SK-N-SH treated with all-trans-retinoic acid at 6 μM for 48 hours (cell line): ENCODE results near the gene ARID1B.

Source experiments
- ATAC-seq: fragments of 200-7000 bp; cut with Tn5 transposase; 3 replicates; pipeline ENCODE4 v1.9.1; 2020; ENCODE audit warnings: mild to moderate bottlenecking, moderate library complexity
- ARNTL ChIP-seq: fragments of 450-650 bp; formaldehyde crosslinking; IDR thresholded peaks from 2 replicates; pipeline ENCODE4 v1.5.0; 2020; ENCODE audit warnings: low read depth, mild to moderate bottlenecking, moderate library complexity, borderline replicate concordance
- CSDC2 ChIP-seq: fragments of 250-450 bp; sonication (Bioruptor Pico); IDR thresholded peaks from 2 replicates; pipeline ENCODE4 v1.5.0; 2020; ENCODE audit warnings: mild to moderate bottlenecking, moderate library complexity
- ESRRG ChIP-seq: fragments of 250-450 bp; sonication (Bioruptor Pico); IDR thresholded peaks from 2 replicates; pipeline ENCODE4 v1.6.1; 2021; ENCODE audit warnings: mild to moderate bottlenecking
- GLIS3 ChIP-seq: fragments of 250-450 bp; sonication (Bioruptor Pico); IDR thresholded peaks from 2 replicates; pipeline ENCODE4 v1.5.0; 2020; ENCODE audit warnings: mild to moderate bottlenecking, moderate library complexity
- OSR1 ChIP-seq: fragments of 250-450 bp; sonication (Bioruptor Pico); IDR thresholded peaks from 2 replicates; pipeline ENCODE4 v1.8.0; 2022; ENCODE audit warnings: moderate library complexity, mild to moderate bottlenecking, inconsistent platforms
- POU6F1 ChIP-seq: fragments of 250-450 bp; sonication (Bioruptor Pico); IDR thresholded peaks from 2 replicates; pipeline ENCODE4 v1.8.0; 2021; ENCODE audit warnings: low read depth, mild to moderate bottlenecking, moderate library complexity, borderline replicate concordance
- PPARA ChIP-seq: fragments of 250-450 bp; sonication (Bioruptor Pico); IDR thresholded peaks from 2 replicates; pipeline ENCODE4 v1.5.0; 2020; ENCODE audit warnings: mild to moderate bottlenecking, borderline replicate concordance
- TSHZ2 ChIP-seq: fragments of 250-450 bp; sonication (Bioruptor Pico); IDR thresholded peaks from 2 replicates; pipeline ENCODE4 v1.5.0; 2020; ENCODE audit warnings: mild to moderate bottlenecking, moderate library complexity
- ZC3H10 ChIP-seq: fragments of 250-450 bp; sonication (Bioruptor Pico); IDR thresholded peaks from 2 replicates; pipeline ENCODE4 v1.5.1; 2021; ENCODE audit warnings: mild to moderate bottlenecking, moderate library complexity
- ZFP30 ChIP-seq: fragments of 450-650 bp; formaldehyde crosslinking; IDR thresholded peaks from 2 replicates; pipeline ENCODE4 v1.5.0; 2022; ENCODE audit warnings: mild to moderate bottlenecking, moderate library complexity
- ZNF565 ChIP-seq: fragments of 450-650 bp; formaldehyde crosslinking; conservative IDR thresholded peaks from 2 replicates; pipeline ENCODE4 v1.5.0; 2020; ENCODE audit warnings: low read depth, mild to moderate bottlenecking, moderate library complexity
- ZNF70 ChIP-seq: fragments of 450-650 bp; formaldehyde crosslinking; IDR thresholded peaks from 2 replicates; pipeline ENCODE4 v1.5.0; 2020; ENCODE audit warnings: mild to moderate bottlenecking, moderate library complexity
- TF ChIP-seq, protein P1 (sequence below): fragments of 250-450 bp; sonication (Bioruptor Pico); IDR thresholded peaks from 2 replicates; pipeline ENCODE4 v1.8.0; 2020; ENCODE audit warnings: mild to moderate bottlenecking, moderate library complexity, borderline replicate concordance
- TF ChIP-seq, protein P2 (sequence below): fragments of 250-450 bp; sonication (Bioruptor Pico); IDR thresholded peaks from 2 replicates; pipeline ENCODE4 v1.5.1; 2021; ENCODE audit warnings: mild to moderate bottlenecking, moderate library complexity
- TF ChIP-seq, protein P3 (sequence below): fragments of 250-450 bp; sonication (Bioruptor Pico); IDR thresholded peaks from 2 replicates; pipeline ENCODE4 v1.5.1; 2020; ENCODE audit warnings: low read depth, mild to moderate bottlenecking, moderate library complexity

Gene ARID1B

DNA sequence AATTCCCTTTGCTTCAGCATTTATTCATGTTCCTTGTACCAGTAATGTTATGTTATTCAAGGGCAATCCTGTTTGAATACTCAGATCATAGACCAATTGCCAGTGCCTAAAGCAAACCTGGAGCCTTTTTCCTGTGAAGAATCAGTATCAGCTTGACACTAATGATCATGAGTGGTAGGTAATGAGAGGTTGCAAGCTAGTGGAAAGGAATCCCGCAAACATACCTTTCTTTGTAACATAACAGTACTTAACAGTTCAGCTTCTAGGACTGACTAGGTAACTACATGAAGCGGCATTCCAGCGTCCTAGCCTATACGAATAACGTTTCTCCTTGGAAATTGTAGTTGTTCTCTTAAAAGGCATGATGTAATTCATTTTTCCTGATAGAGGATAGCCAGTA lies 292.4 kb downstream of the ARID1B start (continued):
- TF ChIP-seq, protein P1, sequence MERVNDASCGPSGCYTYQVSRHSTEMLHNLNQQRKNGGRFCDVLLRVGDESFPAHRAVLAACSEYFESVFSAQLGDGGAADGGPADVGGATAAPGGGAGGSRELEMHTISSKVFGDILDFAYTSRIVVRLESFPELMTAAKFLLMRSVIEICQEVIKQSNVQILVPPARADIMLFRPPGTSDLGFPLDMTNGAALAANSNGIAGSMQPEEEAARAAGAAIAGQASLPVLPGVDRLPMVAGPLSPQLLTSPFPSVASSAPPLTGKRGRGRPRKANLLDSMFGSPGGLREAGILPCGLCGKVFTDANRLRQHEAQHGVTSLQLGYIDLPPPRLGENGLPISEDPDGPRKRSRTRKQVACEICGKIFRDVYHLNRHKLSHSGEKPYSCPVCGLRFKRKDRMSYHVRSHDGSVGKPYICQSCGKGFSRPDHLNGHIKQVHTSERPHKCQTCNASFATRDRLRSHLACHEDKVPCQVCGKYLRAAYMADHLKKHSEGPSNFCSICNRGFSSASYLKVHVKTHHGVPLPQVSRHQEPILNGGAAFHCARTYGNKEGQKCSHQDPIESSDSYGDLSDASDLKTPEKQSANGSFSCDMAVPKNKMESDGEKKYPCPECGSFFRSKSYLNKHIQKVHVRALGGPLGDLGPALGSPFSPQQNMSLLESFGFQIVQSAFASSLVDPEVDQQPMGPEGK (CRISPR knock-in tag): no peak

DNA sequence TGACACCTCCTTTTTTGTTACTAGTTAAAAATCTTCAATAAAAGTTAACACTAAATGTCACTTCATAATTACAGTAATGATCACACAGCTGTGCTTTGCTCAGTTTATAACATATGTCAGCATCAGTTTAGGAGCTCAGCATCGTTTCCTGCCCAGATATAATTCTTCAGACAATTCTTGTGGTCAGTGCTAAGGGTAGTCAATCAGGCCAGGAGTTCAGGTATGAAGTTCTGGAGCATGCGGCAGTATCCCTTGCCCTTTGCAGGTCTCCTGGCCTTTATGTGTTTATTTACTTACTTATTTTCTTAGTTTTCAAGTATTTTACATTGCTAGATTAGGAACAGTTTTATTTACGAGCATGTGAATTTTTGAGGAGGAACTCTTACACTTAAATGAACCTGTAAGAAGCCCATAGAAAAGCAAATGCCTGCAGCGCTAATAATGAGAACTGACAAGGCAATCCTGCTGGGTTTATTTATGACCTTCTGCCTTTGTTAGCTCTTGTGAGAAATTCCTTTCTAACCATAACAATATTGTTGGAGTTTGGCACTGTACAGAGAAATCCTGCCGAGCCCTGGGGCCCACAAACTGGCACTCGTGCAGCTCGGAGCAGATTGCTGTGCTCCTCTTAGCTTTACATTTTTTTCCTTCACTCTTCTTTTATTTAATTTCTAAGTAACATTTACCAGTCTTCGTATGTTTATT lies 293.4 kb downstream of the ARID1B start:
- peak; percentile 73 for ATAC-seq

More for the DNA sequence above, 293.4 kb downstream of the ARID1B start:
- TF ChIP-seq ARNTL (CRISPR knock-in tag): no peak
- no peak for TF ChIP-seq CSDC2
- TF ChIP-seq ZFP30: no peak
- TF ChIP-seq POU6F1: no peak
- TF ChIP-seq ZNF565 (CRISPR knock-in tag): no peak
- TF ChIP-seq, protein P2, sequence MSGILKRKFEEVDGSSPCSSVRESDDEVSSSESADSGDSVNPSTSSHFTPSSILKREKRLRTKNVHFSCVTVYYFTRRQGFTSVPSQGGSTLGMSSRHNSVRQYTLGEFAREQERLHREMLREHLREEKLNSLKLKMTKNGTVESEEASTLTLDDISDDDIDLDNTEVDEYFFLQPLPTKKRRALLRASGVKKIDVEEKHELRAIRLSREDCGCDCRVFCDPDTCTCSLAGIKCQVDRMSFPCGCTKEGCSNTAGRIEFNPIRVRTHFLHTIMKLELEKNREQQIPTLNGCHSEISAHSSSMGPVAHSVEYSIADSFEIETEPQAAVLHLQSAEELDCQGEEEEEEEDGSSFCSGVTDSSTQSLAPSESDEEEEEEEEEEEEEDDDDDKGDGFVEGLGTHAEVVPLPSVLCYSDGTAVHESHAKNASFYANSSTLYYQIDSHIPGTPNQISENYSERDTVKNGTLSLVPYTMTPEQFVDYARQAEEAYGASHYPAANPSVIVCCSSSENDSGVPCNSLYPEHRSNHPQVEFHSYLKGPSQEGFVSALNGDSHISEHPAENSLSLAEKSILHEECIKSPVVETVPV (CRISPR knock-in tag): no peak
- no peak for TF ChIP-seq ESRRG
- no peak for TF ChIP-seq GLIS3
- no peak for TF ChIP-seq OSR1 (CRISPR knock-in tag)
- TF ChIP-seq, protein P1 (CRISPR knock-in tag): no peak
- TF ChIP-seq PPARA: no peak
- TF ChIP-seq TSHZ2 (CRISPR knock-in tag): no peak
- no peak for TF ChIP-seq ZNF70 (CRISPR knock-in tag)
- TF ChIP-seq ZC3H10: no peak
- TF ChIP-seq, protein P3, sequence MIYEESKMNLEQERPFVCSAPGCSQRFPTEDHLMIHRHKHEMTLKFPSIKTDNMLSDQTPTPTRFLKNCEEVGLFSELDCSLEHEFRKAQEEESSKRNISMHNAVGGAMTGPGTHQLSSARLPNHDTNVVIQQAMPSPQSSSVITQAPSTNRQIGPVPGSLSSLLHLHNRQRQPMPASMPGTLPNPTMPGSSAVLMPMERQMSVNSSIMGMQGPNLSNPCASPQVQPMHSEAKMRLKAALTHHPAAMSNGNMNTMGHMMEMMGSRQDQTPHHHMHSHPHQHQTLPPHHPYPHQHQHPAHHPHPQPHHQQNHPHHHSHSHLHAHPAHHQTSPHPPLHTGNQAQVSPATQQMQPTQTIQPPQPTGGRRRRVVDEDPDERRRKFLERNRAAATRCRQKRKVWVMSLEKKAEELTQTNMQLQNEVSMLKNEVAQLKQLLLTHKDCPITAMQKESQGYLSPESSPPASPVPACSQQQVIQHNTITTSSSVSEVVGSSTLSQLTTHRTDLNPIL (CRISPR knock-in tag): no peak
